GM12878 (cell line): ENCODE results near the gene OPRPN. TPM values are rescaled to one million over a fixed set of nuclear protein-coding genes. Genes with fewer than 3 reads are reported as not detected.

Experiments used
- E4F1 ChIP-seq: fragments of 450-650 bp; IDR thresholded peaks from 2 replicates; pipeline ENCODE4 v1.6.1; 2018; ENCODE audit warnings: borderline replicate concordance, mild to moderate bottlenecking; ENCODE audit not compliant: partially characterized antibody
- polyA plus RNA-seq, 11 experiments: library from polyadenylated mRNA; depleted of rRNA in 4 of 11; unstranded in 6 of 11; stranded (reverse) in 5 of 11; fragments of >200 nt; fragmentation: Nextera tagmentation in 4 of 11; fragmentation: Illumina TruSeq in 1 of 11; extraction: Ambion mirVana in 4 of 11; extraction: Trizol in 1 of 11; gene quantifications; 1 replicate in 1 of 11; 2 replicates in 10 of 11; pipeline versions ENCODE4 v1.2.1 to v1.2.3, GENCODE V29; 2011 to 2016; ENCODE audit warnings: inconsistent platforms in 2 of 11, missing spikeins in 2 of 11, low read depth in 1 of 11
- total RNA-seq, 4 experiments: library from RNA; depleted of rRNA in 3 of 4; stranded (reverse); fragments of >200 nt in 3 of 4; fragmentation: Illumina TruSeq in 1 of 4; extraction: Trizol in 1 of 4; gene quantifications; 2 replicates each; pipeline versions ENCODE4 v1.2.1 to v1.2.3, GENCODE V29; 2013 to 2021

Gene OPRPN
- total and polyA plus RNA-seq, 10 of the 15 experiments (the other 5 are each of a cell fraction or from before 2014, with no cell fraction given): 0.16 to 0.33 TPM; not detected in 8

GRCh38 chr4:70452946-70453345 is 55.2 kb downstream of the OPRPN start (continued):
- no peak for TF ChIP-seq E4F1

Other genes starting within 250 kb of the OPRPN start
Only the 7 nearest of the 11 such genes appear.
- not detected in 2 replicates for gene FDCSP, start 171.8 kb upstream of the OPRPN start, total RNA-seq (2014; rRNA removed)
- gene FDCSP, start 171.8 kb upstream of the OPRPN start, total RNA-seq (2014; rRNA removed; fragmentation: Illumina TruSeq; extraction: Trizol): not detected in 2 replicates
- gene FDCSP, start 171.8 kb upstream of the OPRPN start, total RNA-seq (2021): not detected in 2 replicates
- gene FDCSP, start 171.8 kb upstream of the OPRPN start, polyA plus RNA-seq (2011; rRNA removed): not detected in 2 replicates
- not detected in 2 replicates for gene FDCSP, start 171.8 kb upstream of the OPRPN start, polyA plus RNA-seq (2014; fragmentation: Illumina TruSeq; extraction: Trizol)
- gene FDCSP, start 171.8 kb upstream of the OPRPN start, polyA plus RNA-seq (2014; fragmentation: Nextera tagmentation; extraction: Ambion mirVana): not detected
- gene FDCSP, start 171.8 kb upstream of the OPRPN start, polyA plus RNA-seq (2014; rRNA removed): not detected in 2 replicates
- not detected for gene FDCSP, start 171.8 kb upstream of the OPRPN start, polyA plus RNA-seq (2016; fragmentation: Nextera tagmentation; extraction: Ambion mirVana)
- gene CSN3, start 155.3 kb upstream of the OPRPN start, total RNA-seq (2014; rRNA removed): not detected in 2 replicates
- gene CSN3, start 155.3 kb upstream of the OPRPN start, total RNA-seq (2014; rRNA removed; fragmentation: Illumina TruSeq; extraction: Trizol): not detected in 2 replicates
- gene CSN3, start 155.3 kb upstream of the OPRPN start, total RNA-seq (2021): not detected in 2 replicates
- not detected in 2 replicates for gene CSN3, start 155.3 kb upstream of the OPRPN start, polyA plus RNA-seq (2011; rRNA removed)
- not detected in 2 replicates for gene CSN3, start 155.3 kb upstream of the OPRPN start, polyA plus RNA-seq (2014; fragmentation: Illumina TruSeq; extraction: Trizol)
- gene CSN3, start 155.3 kb upstream of the OPRPN start, polyA plus RNA-seq (2014; fragmentation: Nextera tagmentation; extraction: Ambion mirVana): not detected
- not detected in 2 replicates for gene CSN3, start 155.3 kb upstream of the OPRPN start, polyA plus RNA-seq (2014; rRNA removed)
- not detected for gene CSN3, start 155.3 kb upstream of the OPRPN start, polyA plus RNA-seq (2016; fragmentation: Nextera tagmentation; extraction: Ambion mirVana)
- gene CABS1, start 63.0 kb upstream of the OPRPN start, total RNA-seq (2014; rRNA removed): not detected in 2 replicates
- gene CABS1, start 63.0 kb upstream of the OPRPN start, total RNA-seq (2014; rRNA removed; fragmentation: Illumina TruSeq; extraction: Trizol): not detected in 2 replicates
- gene CABS1, start 63.0 kb upstream of the OPRPN start, total RNA-seq (2021): not detected in 2 replicates
- gene CABS1, start 63.0 kb upstream of the OPRPN start, polyA plus RNA-seq (2011; rRNA removed): not detected in 2 replicates
- not detected in 2 replicates for gene CABS1, start 63.0 kb upstream of the OPRPN start, polyA plus RNA-seq (2014; fragmentation: Illumina TruSeq; extraction: Trizol)
- gene CABS1, start 63.0 kb upstream of the OPRPN start, polyA plus RNA-seq (2014; fragmentation: Nextera tagmentation; extraction: Ambion mirVana): not detected
- gene CABS1, start 63.0 kb upstream of the OPRPN start, polyA plus RNA-seq (2014; rRNA removed): not detected in 2 replicates
- gene CABS1, start 63.0 kb upstream of the OPRPN start, polyA plus RNA-seq (2016; fragmentation: Nextera tagmentation; extraction: Ambion mirVana): not detected
- not detected in 2 replicates for gene SMR3A, start 37.2 kb upstream of the OPRPN start, total RNA-seq (2014; rRNA removed)
- gene SMR3A, start 37.2 kb upstream of the OPRPN start, total RNA-seq (2014; rRNA removed; fragmentation: Illumina TruSeq; extraction: Trizol): not detected in 2 replicates
- gene SMR3A, start 37.2 kb upstream of the OPRPN start, total RNA-seq (2021): not detected in 2 replicates
- not detected in 2 replicates for gene SMR3A, start 37.2 kb upstream of the OPRPN start, polyA plus RNA-seq (2011; rRNA removed)
- gene SMR3A, start 37.2 kb upstream of the OPRPN start, polyA plus RNA-seq (2014; fragmentation: Illumina TruSeq; extraction: Trizol): not detected in 2 replicates
- gene SMR3A, start 37.2 kb upstream of the OPRPN start, polyA plus RNA-seq (2014; fragmentation: Nextera tagmentation; extraction: Ambion mirVana): not detected
- gene SMR3A, start 37.2 kb upstream of the OPRPN start, polyA plus RNA-seq (2014; rRNA removed): not detected in 2 replicates
- not detected for gene SMR3A, start 37.2 kb upstream of the OPRPN start, polyA plus RNA-seq (2016; fragmentation: Nextera tagmentation; extraction: Ambion mirVana)
- not detected in 2 replicates for gene SMR3B, start 14.8 kb upstream of the OPRPN start, total RNA-seq (2014; rRNA removed)
- not detected in 2 replicates for gene SMR3B, start 14.8 kb upstream of the OPRPN start, total RNA-seq (2014; rRNA removed; fragmentation: Illumina TruSeq; extraction: Trizol)
- not detected in 2 replicates for gene SMR3B, start 14.8 kb upstream of the OPRPN start, total RNA-seq (2021)
- gene SMR3B, start 14.8 kb upstream of the OPRPN start, polyA plus RNA-seq (2011; rRNA removed): not detected in 2 replicates
- gene SMR3B, start 14.8 kb upstream of the OPRPN start, polyA plus RNA-seq (2014; fragmentation: Illumina TruSeq; extraction: Trizol): not detected in 2 replicates
- gene SMR3B, start 14.8 kb upstream of the OPRPN start, polyA plus RNA-seq (2014; fragmentation: Nextera tagmentation; extraction: Ambion mirVana): not detected
- gene SMR3B, start 14.8 kb upstream of the OPRPN start, polyA plus RNA-seq (2014; rRNA removed): not detected in 2 replicates
- under 1 TPM in 1 of 2 experiments, not detected in 1; 0.32 TPM for gene SMR3B, start 14.8 kb upstream of the OPRPN start, polyA plus RNA-seq (2016; fragmentation: Nextera tagmentation; extraction: Ambion mirVana)
- gene MUC7, start 74.3 kb downstream of the OPRPN start, total RNA-seq (2014; rRNA removed): not detected in 2 replicates
- gene MUC7, start 74.3 kb downstream of the OPRPN start, total RNA-seq (2014; rRNA removed; fragmentation: Illumina TruSeq; extraction: Trizol): not detected in 2 replicates
- gene MUC7, start 74.3 kb downstream of the OPRPN start, total RNA-seq (2021): not detected in 2 replicates
- gene MUC7, start 74.3 kb downstream of the OPRPN start, polyA plus RNA-seq (2011; rRNA removed): not detected in 2 replicates
- gene MUC7, start 74.3 kb downstream of the OPRPN start, polyA plus RNA-seq (2014; fragmentation: Illumina TruSeq; extraction: Trizol): not detected in 2 replicates
- not detected for gene MUC7, start 74.3 kb downstream of the OPRPN start, polyA plus RNA-seq (2014; fragmentation: Nextera tagmentation; extraction: Ambion mirVana)
- not detected in 2 replicates for gene MUC7, start 74.3 kb downstream of the OPRPN start, polyA plus RNA-seq (2014; rRNA removed)
- not detected for gene MUC7, start 74.3 kb downstream of the OPRPN start, polyA plus RNA-seq (2016; fragmentation: Nextera tagmentation; extraction: Ambion mirVana)
- not detected in 2 replicates for gene AMTN, start 120.6 kb downstream of the OPRPN start, total RNA-seq (2014; rRNA removed)
- not detected in 2 replicates for gene AMTN, start 120.6 kb downstream of the OPRPN start, total RNA-seq (2014; rRNA removed; fragmentation: Illumina TruSeq; extraction: Trizol)
- not detected in 2 replicates for gene AMTN, start 120.6 kb downstream of the OPRPN start, total RNA-seq (2021)
- gene AMTN, start 120.6 kb downstream of the OPRPN start, polyA plus RNA-seq (2011; rRNA removed): not detected in 2 replicates
- not detected in 2 replicates for gene AMTN, start 120.6 kb downstream of the OPRPN start, polyA plus RNA-seq (2014; fragmentation: Illumina TruSeq; extraction: Trizol)
- not detected for gene AMTN, start 120.6 kb downstream of the OPRPN start, polyA plus RNA-seq (2014; fragmentation: Nextera tagmentation; extraction: Ambion mirVana)
- not detected in 2 replicates for gene AMTN, start 120.6 kb downstream of the OPRPN start, polyA plus RNA-seq (2014; rRNA removed)
- not detected for gene AMTN, start 120.6 kb downstream of the OPRPN start, polyA plus RNA-seq (2016; fragmentation: Nextera tagmentation; extraction: Ambion mirVana)